Transverse colon (tissue), 4 donors: ENCODE data around the gene TTPAL. TPM values are rescaled to one million over a fixed set of nuclear protein-coding genes. Genes with fewer than 3 reads are reported as not detected.

Experiments
- DNase-seq: peaks from one replicate; pipeline ENCODE4 v3.0.0-alpha.2; 2019
- H3K27ac ChIP-seq, 4 donors: fragments of 200-600 bp; sonication (generic); 2 replicates each; pipeline ENCODE4 v1.5.1; 2016 to 2018; ENCODE audit warnings: inconsistent platforms in 4 of 4
- H3K27me3 ChIP-seq: fragments of 200-600 bp; sonication (generic); 2 replicates; pipeline ENCODE4 v1.5.1; 2017; ENCODE audit warnings: inconsistent platforms
- H3K36me3 ChIP-seq, 4 donors: fragments of 200-600 bp; sonication (generic); 2 replicates each; pipeline ENCODE4 v1.5.1; 2017 to 2019; ENCODE audit warnings: inconsistent platforms in 4 of 4
- H3K4me1 ChIP-seq, 4 donors: fragments of 200-600 bp; sonication (generic); 2 replicates each; pipeline ENCODE4 v1.5.1; 2017 to 2020; ENCODE audit warnings: inconsistent platforms in 4 of 4
- H3K4me3 ChIP-seq, 4 donors: fragments of 200-600 bp; sonication (generic); 1 replicate in 1 of 4; 2 replicates in 3 of 4; pipeline versions ENCODE4 v1.5.1 to v1.6.1; 2017 to 2019; ENCODE audit warnings: inconsistent platforms in 4 of 4
- H3K9me3 ChIP-seq, 2 donors: fragments of 200-600 bp; sonication (generic); 2 replicates each; pipeline ENCODE4 v1.5.1; 2017 to 2019; ENCODE audit warnings: inconsistent platforms in 2 of 2
- CTCF ChIP-seq, 5 experiments: fragments of 200-600 bp in 3 of 5; fragments of 450-650 bp in 2 of 5; sonication (generic) in 3 of 5; IDR thresholded peaks; 1 replicate in 2 of 5; 2 replicates in 3 of 5; pipeline ENCODE4 v1.5.1; 2016 to 2017; ENCODE audit warnings: antibody characterized with exemption in 5 of 5, inconsistent platforms in 3 of 5, mild to moderate bottlenecking in 2 of 5, moderate library complexity in 1 of 5
- EP300 ChIP-seq: sonication (generic); formaldehyde crosslinking; IDR thresholded peaks from one replicate; pipeline ENCODE4 v1.6.1; 2017; ENCODE audit warnings: antibody characterized with exemption, low read depth
- POLR2A ChIP-seq: fragments of 450-650 bp; IDR thresholded peaks from one replicate; pipeline ENCODE4 v1.6.1; 2016; ENCODE audit warnings: antibody characterized with exemption, mild to moderate bottlenecking, moderate library complexity
- POLR2AphosphoS5 ChIP-seq, 3 donors: sonication (generic); formaldehyde crosslinking; IDR thresholded peaks; one replicate each; pipeline ENCODE4 v1.6.1; 2016; ENCODE audit warnings: antibody characterized with exemption in 3 of 3
- WGBS, 2 donors: methylation state at CpG; one replicate each; pipeline ENCODE4 v1.1.5; 2018; ENCODE audit warnings: low coverage in 1 of 2; 5-methylcytosine and 5-hydroxymethylcytosine counted together
- in situ Hi-C, 4 donors: fragments of 200-750 bp; cut with MboI; loops; one replicate each; pipeline versions ENCODE4 v1.15.0 to v1.15.1; 2017; ENCODE audit warnings: low sequenced_read_pairs in 3 of 4, low pct_ligation_motif_present in 1 of 4, low pct_unique_long_range_greater_than_20kb in 1 of 4
- intact Hi-C: fragments of 100-400 bp; cut with DNase I; formaldehyde crosslinking; loops from one replicate; pipeline ENCODE4 v1.15.1; 2023; ENCODE audit warnings: low total_unique reads
- total RNA-seq, 4 donors: library from RNA; depleted of rRNA; stranded (reverse); fragments of >200 nt; gene quantifications; one replicate each; pipeline ENCODE4 v1.1.0, GENCODE V29; 2016

Gene TTPAL
- total RNA-seq, 4 donors from 2014 or later = 6.8 to 20.9 (median 9.2) TPM

- Histone ChIP-seq H3K4me1 (peaks cover 0 to 44% (median 26%) of the 10 kb centered on the region in 4 donors), H3K27ac (peak overlapping the region; percentile 79 to 86 (median 84)), H3K4me3 (no peak overlapping the region), H3K36me3 (no peaks in the 10 kb centered on the region), H3K9me3 (no peaks in the 10 kb centered on the region), H3K27me3 (no peaks in the 10 kb centered on the region)
- TF ChIP-seq POLR2AphosphoS5 (IDR thresholded peaks at IDR 0.05) (peak in 2 of 3 donors; percentile 68 to 82), CTCF (IDR thresholded peaks at IDR 0.05) (no peak), POLR2A (peak; percentile 13), EP300 (peak; percentile 98)
- in situ Hi-C loops (no loop called here), intact Hi-C loops (no loop called here)
- DNase-seq = peak; percentile 47
- WGBS, 2 donors = 55 to 58% methylated on average over 3 to 6 of the region's 6 CpGs
Observed at GRCh38 chr20:44445742-44446710, 29.6 kb upstream of the TTPAL start.

DNA sequence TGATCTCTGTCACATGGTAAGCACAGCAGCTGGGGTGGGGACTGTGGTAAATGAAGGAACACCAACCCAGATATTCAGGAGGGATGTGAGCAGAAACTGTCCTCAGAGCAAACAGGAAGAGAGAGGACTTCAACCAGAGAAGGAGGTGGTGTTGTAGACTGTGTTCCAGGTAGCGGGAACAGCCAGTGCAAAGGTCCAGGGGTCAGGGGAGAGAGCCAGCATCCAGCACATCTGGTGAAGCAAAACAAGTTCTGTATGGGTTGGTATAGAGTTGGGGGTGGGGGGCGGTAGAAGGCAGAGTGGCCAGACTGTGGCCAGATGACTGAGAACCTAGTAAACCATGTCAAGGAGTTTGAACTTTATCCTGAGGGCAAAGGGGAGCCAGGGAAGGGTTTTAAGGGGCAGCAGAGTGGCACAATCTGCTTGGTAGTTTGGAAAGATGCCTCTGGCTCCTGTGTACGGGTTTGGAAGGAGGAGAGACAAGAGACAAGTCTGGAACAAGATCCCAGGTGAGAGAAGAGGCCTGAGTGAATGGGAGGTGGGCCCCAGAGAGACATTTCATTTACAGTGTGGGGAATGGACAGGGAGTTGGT, 27.8 kb upstream of the TTPAL start:
- H3K4me3 ChIP-seq = no peak overlapping the region
- intact Hi-C loops (no loop called here), in situ Hi-C loops (no loop called here)
- 75 to 88% methylated on average over 3 of the region's 3 CpGs for WGBS, 2 donors
- peaks cover 0 to 33% (median 17%) of the 10 kb centered on the region in 4 donors for H3K4me1 ChIP-seq
- peak; percentile 43 for DNase-seq
- TF ChIP-seq CTCF (IDR thresholded peaks at IDR 0.05) (no peak), POLR2AphosphoS5 (IDR thresholded peaks at IDR 0.05) (peak in 1 of 3 donors; percentile 25)
- peak overlapping the region in 3 of 4 donors; percentile 9 to 86 (median 84) for H3K27ac ChIP-seq
- H3K9me3 ChIP-seq = no peaks in the 10 kb centered on the region
- H3K27me3 ChIP-seq = no peaks in the 10 kb centered on the region
- H3K36me3 ChIP-seq = no peaks in the 10 kb centered on the region

GRCh38 chr20:44448753-44449546, 26.7 kb upstream of the TTPAL start:
- peak; percentile 52 for DNase-seq
- Histone ChIP-seq H3K4me1 (peaks cover 0 to 26% (median 11%) of the 10 kb centered on the region in 4 donors), H3K36me3 (no peaks in the 10 kb centered on the region), H3K27me3 (no peaks in the 10 kb centered on the region), H3K9me3 (no peaks in the 10 kb centered on the region), H3K4me3 (no peak overlapping the region), H3K27ac (peak overlapping the region in 2 of 4 donors; percentile 12 to 84)
- TF ChIP-seq POLR2A (no peak), CTCF (IDR thresholded peaks at IDR 0.05) (peak in 4 of 5 experiments; percentile 24 to 43 (median 26)), EP300 (no peak), POLR2AphosphoS5 (IDR thresholded peaks at IDR 0.05) (no peak)
- intact Hi-C loops = no loop called here
- in situ Hi-C loops = no loop called here
- WGBS, 2 donors = 58 to 75% methylated on average over 2 to 9 of the region's 9 CpGs
